DOHH2 (cell line): Measurements from ENCODE around the gene GUF1.

Source experiments
- H3F3A ChIP-seq: fragments of 200-600 bp; sonication (generic), shearing (Covaris generic); 2 replicates; pipeline ENCODE4 v1.6.0; 2016; ENCODE audit warnings: antibody characterized with exemption, mild to moderate bottlenecking; ENCODE audit not compliant: control insufficient read depth, insufficient read depth
- H3K27ac ChIP-seq: fragments of 200-600 bp; sonication (generic); 2 replicates; pipeline ENCODE4 v1.5.1; 2014; ENCODE audit warnings: low read depth, mild to moderate bottlenecking, low read length, moderate library complexity
- H3K27me3 ChIP-seq: fragments of 200-600 bp; sonication (generic); 2 replicates; pipeline ENCODE4 v1.6.1; 2014; ENCODE audit warnings: mild to moderate bottlenecking, low read length, mixed read lengths; ENCODE audit not compliant: control insufficient read depth
- H3K36me3 ChIP-seq: fragments of 200-600 bp; sonication (generic); 2 replicates; pipeline ENCODE4 v1.6.1; 2014; ENCODE audit warnings: mild to moderate bottlenecking, low read length, moderate library complexity, mixed read lengths; ENCODE audit not compliant: control insufficient read depth
- H3K4me1 ChIP-seq: fragments of 200-600 bp; sonication (generic); 2 replicates; pipeline ENCODE4 v1.6.1; 2014; ENCODE audit warnings: mild to moderate bottlenecking, low read length, mixed read lengths; ENCODE audit not compliant: control insufficient read depth
- H3K4me2 ChIP-seq: fragments of 200-600 bp; sonication (generic); 2 replicates; pipeline ENCODE4 v1.6.0; 2014; ENCODE audit warnings: mild to moderate bottlenecking, low read length, moderate library complexity
- H3K4me3 ChIP-seq: fragments of 200-600 bp; sonication (generic); 2 replicates; pipeline ENCODE4 v1.5.1; 2014; ENCODE audit warnings: mild to moderate bottlenecking, low read length, mixed read lengths
- H3K79me2 ChIP-seq: fragments of 200-600 bp; sonication (generic); 2 replicates; pipeline ENCODE4 v1.6.1; 2014; ENCODE audit warnings: mild to moderate bottlenecking, low read length, mixed read lengths; ENCODE audit not compliant: control insufficient read depth
- H3K9me2 ChIP-seq: fragments of 200-600 bp; sonication (generic); replicated peaks from 2 replicates; pipeline ENCODE4 v1.6.1; 2014; ENCODE audit warnings: mild to moderate bottlenecking, low read length, mixed read lengths; ENCODE audit not compliant: control insufficient read depth
- H3K9me3 ChIP-seq: fragments of 200-600 bp; sonication (generic); 2 replicates; pipeline ENCODE4 v1.6.1; 2014; ENCODE audit warnings: antibody characterized with exemption, low read length, mixed read lengths; ENCODE audit not compliant: control insufficient read depth, insufficient read depth
- H4K20me1 ChIP-seq: fragments of 200-600 bp; sonication (generic); 2 replicates; pipeline ENCODE4 v1.6.0; 2014; ENCODE audit warnings: low read depth, mild to moderate bottlenecking, antibody characterized with exemption, low read length, moderate library complexity; ENCODE audit not compliant: control insufficient read depth, insufficient read depth
- EZH2phosphoT487 ChIP-seq: fragments of 200-600 bp; sonication (generic); IDR thresholded peaks from 2 replicates; pipeline ENCODE4 v1.6.1; 2017; ENCODE audit warnings: borderline replicate concordance, mild to moderate bottlenecking, antibody characterized with exemption, low read length, moderate library complexity, mixed read lengths
- TF ChIP-seq, protein P1 (sequence below): fragments of 200-600 bp; sonication (generic); IDR thresholded peaks from one replicate; pipeline ENCODE4 v1.5.1; 2014; ENCODE audit warnings: antibody characterized with exemption, mild to moderate bottlenecking, low read depth, low read length; ENCODE audit not compliant: poor library complexity, severe bottlenecking

GUF1 gene

DNA sequence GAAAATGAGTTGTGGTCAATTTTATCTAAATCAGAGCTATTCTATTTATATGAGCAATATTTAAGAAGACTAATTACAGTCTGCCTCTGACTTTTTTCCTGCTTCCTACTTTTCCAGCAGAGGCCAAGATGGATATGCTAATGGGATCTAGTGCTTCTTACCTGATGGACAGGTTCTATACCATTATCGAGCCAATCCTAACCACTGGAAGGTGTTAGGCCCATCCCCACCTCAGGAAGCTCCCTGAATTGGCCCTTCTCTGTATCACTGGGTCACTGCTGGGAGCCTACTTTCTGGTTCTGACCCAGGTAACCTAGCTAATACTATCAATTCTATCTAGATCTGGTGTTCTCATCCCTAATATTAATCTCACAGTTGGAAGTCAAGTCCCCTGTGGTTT, 26.2 kb upstream of the GUF1 start:
- no peaks in the 10 kb centered on the region for H3K79me2 ChIP-seq
- H4K20me1 ChIP-seq, result no peaks in the 10 kb centered on the region
- no peaks in the 10 kb centered on the region for H3K9me3 ChIP-seq
- TF ChIP-seq, protein P1, sequence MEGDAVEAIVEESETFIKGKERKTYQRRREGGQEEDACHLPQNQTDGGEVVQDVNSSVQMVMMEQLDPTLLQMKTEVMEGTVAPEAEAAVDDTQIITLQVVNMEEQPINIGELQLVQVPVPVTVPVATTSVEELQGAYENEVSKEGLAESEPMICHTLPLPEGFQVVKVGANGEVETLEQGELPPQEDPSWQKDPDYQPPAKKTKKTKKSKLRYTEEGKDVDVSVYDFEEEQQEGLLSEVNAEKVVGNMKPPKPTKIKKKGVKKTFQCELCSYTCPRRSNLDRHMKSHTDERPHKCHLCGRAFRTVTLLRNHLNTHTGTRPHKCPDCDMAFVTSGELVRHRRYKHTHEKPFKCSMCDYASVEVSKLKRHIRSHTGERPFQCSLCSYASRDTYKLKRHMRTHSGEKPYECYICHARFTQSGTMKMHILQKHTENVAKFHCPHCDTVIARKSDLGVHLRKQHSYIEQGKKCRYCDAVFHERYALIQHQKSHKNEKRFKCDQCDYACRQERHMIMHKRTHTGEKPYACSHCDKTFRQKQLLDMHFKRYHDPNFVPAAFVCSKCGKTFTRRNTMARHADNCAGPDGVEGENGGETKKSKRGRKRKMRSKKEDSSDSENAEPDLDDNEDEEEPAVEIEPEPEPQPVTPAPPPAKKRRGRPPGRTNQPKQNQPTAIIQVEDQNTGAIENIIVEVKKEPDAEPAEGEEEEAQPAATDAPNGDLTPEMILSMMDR, result no peak
- TF ChIP-seq EZH2phosphoT487, result no peak
- no peaks in the 10 kb centered on the region for H3K9me2 ChIP-seq
- H3K4me3 ChIP-seq, result no peak overlapping the region
- no peaks in the 10 kb centered on the region for H3K4me1 ChIP-seq
- no peaks in the 10 kb centered on the region for H3K36me3 ChIP-seq
- peaks cover 6% of the 10 kb centered on the region; the same call in 1 of the 2 replicates for H3K27me3 ChIP-seq
- no peak overlapping the region for H3K4me2 ChIP-seq
- H3F3A ChIP-seq, result no peaks in the 10 kb centered on the region
- H3K27ac ChIP-seq, result no peak overlapping the region

- H3K27ac ChIP-seq, result no peak overlapping the region
- TF ChIP-seq, protein P1, result no peak
- no peak for TF ChIP-seq EZH2phosphoT487
- H3K4me3 ChIP-seq, result no peak overlapping the region
- H3K36me3 ChIP-seq, result no peaks in the 10 kb centered on the region
- H4K20me1 ChIP-seq, result no peaks in the 10 kb centered on the region
- no peaks in the 10 kb centered on the region for H3K9me3 ChIP-seq
- H3K4me2 ChIP-seq, result no peak overlapping the region
- H3K9me2 ChIP-seq, result no peaks in the 10 kb centered on the region
- no peaks in the 10 kb centered on the region for H3K79me2 ChIP-seq
- H3F3A ChIP-seq, result no peaks in the 10 kb centered on the region
- no peaks in the 10 kb centered on the region for H3K27me3 ChIP-seq
- H3K4me1 ChIP-seq, result no peaks in the 10 kb centered on the region
Observed at GRCh38 chr4:44660396-44660795, 17.8 kb upstream of the GUF1 start.

GRCh38 chr4:44661940-44662622, 16.1 kb upstream of the GUF1 start:
- no peak for TF ChIP-seq EZH2phosphoT487
- TF ChIP-seq, protein P1, result no peak
- Histone ChIP-seq H3K27ac (no peak overlapping the region), H4K20me1 (no peaks in the 10 kb centered on the region), H3K9me3 (no peaks in the 10 kb centered on the region), H3K4me1 (no peaks in the 10 kb centered on the region), H3K4me3 (no peak overlapping the region), H3K4me2 (no peak overlapping the region), H3K36me3 (no peaks in the 10 kb centered on the region), H3K27me3 (no peaks in the 10 kb centered on the region), H3F3A (no peaks in the 10 kb centered on the region), H3K79me2 (no peaks in the 10 kb centered on the region), H3K9me2 (no peaks in the 10 kb centered on the region)
